ENCODE data around the gene WEE2. TPM values are rescaled to one million over a fixed set of nuclear protein-coding genes. Genes with fewer than 3 reads are reported as not detected.

WEE2 gene
- total RNA-seq: not detected

- TF ChIP-seq POLR2A (IDR thresholded peaks at IDR 0.05) (no peak), POLR2AphosphoS5 (IDR thresholded peaks at IDR 0.05) (no peak), EP300 (IDR thresholded peaks at IDR 0.05) (no peak), CTCF (IDR thresholded peaks at IDR 0.05) (no peak)
- peaks cover 0 to under 1% (median 0%) of the 10 kb centered on the region in 3 donors for H3K4me1 ChIP-seq
- 85 to 88% methylated on average over 6 of the region's 6 CpGs for WGBS, 2 donors (ENCODE audit: low coverage in 1 of 2)
- H3K36me3 ChIP-seq: no peaks in the 10 kb centered on the region
- no peaks in the 10 kb centered on the region for H3K9me3 ChIP-seq
- ATAC-seq: no peak
- no peak within 1 kb of the TSS for H3K27ac ChIP-seq
- H3K4me3 ChIP-seq: no peak within 1 kb of the TSS
- H3K27me3 ChIP-seq: no peaks in the 10 kb centered on the region
Observed at GRCh38 chr7:141708351-141708750, at the start of gene WEE2. Gene WEE2, plus strand, starts transcription at chr7:141708353. Its CDS starts 406 bp downstream, at chr7:141708759.

GRCh38 chr7:141659501-141659900, 48.7 kb upstream of the WEE2 start:
- ATAC-seq: no peak
- Histone ChIP-seq H3K4me3 (no peak overlapping the region), H3K36me3 (peaks cover 0 to 95% of the 10 kb centered on the region in 2 donors), H3K9me3 (no peaks in the 10 kb centered on the region), H3K27me3 (no peaks in the 10 kb centered on the region), H3K4me1 (no peaks in the 10 kb centered on the region), H3K27ac (no peak overlapping the region)
- TF ChIP-seq CTCF (IDR thresholded peaks at IDR 0.05): no peak
- no peak for TF ChIP-seq POLR2AphosphoS5 (IDR thresholded peaks at IDR 0.05)
- no peak for TF ChIP-seq POLR2A (IDR thresholded peaks at IDR 0.05)
- TF ChIP-seq EP300 (IDR thresholded peaks at IDR 0.05): no peak
- WGBS, 2 donors (ENCODE audit: low coverage in 1 of 2): 60 to 88% methylated on average over 1 to 6 of the region's 6 CpGs

GRCh38 chr7:141660259-141660658, 47.9 kb upstream of the WEE2 start:
- ATAC-seq: no peak
- no peak overlapping the region for H3K4me3 ChIP-seq
- no peaks in the 10 kb centered on the region for H3K27me3 ChIP-seq
- H3K36me3 ChIP-seq: peaks cover 0 to 99% of the 10 kb centered on the region in 2 donors
- H3K9me3 ChIP-seq: no peaks in the 10 kb centered on the region
- TF ChIP-seq EP300 (IDR thresholded peaks at IDR 0.05): no peak
- TF ChIP-seq POLR2AphosphoS5 (IDR thresholded peaks at IDR 0.05): no peak
- TF ChIP-seq CTCF (IDR thresholded peaks at IDR 0.05): no peak
- no peak for TF ChIP-seq POLR2A (IDR thresholded peaks at IDR 0.05)
- H3K27ac ChIP-seq: peak overlapping the region in 1 of 4 donors; percentile 33
- no peaks in the 10 kb centered on the region for H3K4me1 ChIP-seq
- 67 to 69% methylated on average over 3 of the region's 4 CpGs for WGBS, 2 donors (ENCODE audit: low coverage in 1 of 2)

GRCh38 chr7:141663081-141663849, 44.9 kb upstream of the WEE2 start:
- H3K27ac ChIP-seq: no peak overlapping the region

More at GRCh38 chr7:141663081-141663849, 44.9 kb upstream of the WEE2 start:
- Histone ChIP-seq H3K27me3 (no peaks in the 10 kb centered on the region), H3K9me3 (no peaks in the 10 kb centered on the region), H3K36me3 (peaks cover 0 to 93% of the 10 kb centered on the region in 2 donors), H3K4me1 (no peaks in the 10 kb centered on the region), H3K4me3 (no peak overlapping the region)
- TF ChIP-seq CTCF (IDR thresholded peaks at IDR 0.05): no peak
- no peak for ATAC-seq
- 60 to 67% methylated on average over 5 to 6 of the region's 6 CpGs for WGBS, 2 donors (ENCODE audit: low coverage in 1 of 2)
